HUES48 (cell line): ENCODE results near the gene YPEL2.
"Not testable (repeated sequence)": the region's sequence is repeated elsewhere in the genome, so short reads cannot be mapped to it uniquely, and the experiment has no call there.

Source experiments
- H3K27ac ChIP-seq: one replicate; pipeline ENCODE4 v1.7.0; 2013; ENCODE audit warnings: low read depth, low read length, inconsistent platforms
- H3K27me3 ChIP-seq: 2 replicates; pipeline ENCODE4 v1.6.1; 2013; ENCODE audit warnings: mild to moderate bottlenecking, low read length; ENCODE audit not compliant: control insufficient read depth, insufficient read depth
- H3K36me3 ChIP-seq: 2 replicates; pipeline ENCODE4 v1.6.1; 2013; ENCODE audit warnings: low read length; ENCODE audit not compliant: control insufficient read depth, insufficient read depth
- H3K4me1 ChIP-seq: 2 replicates; pipeline ENCODE4 v1.6.1; 2013; ENCODE audit warnings: mild to moderate bottlenecking, low read length; ENCODE audit not compliant: control insufficient read depth, insufficient read depth
- H3K4me3 ChIP-seq: 2 replicates; pipeline ENCODE4 v1.5.1; 2013; ENCODE audit warnings: mild to moderate bottlenecking, low read depth, low read length
- H3K9ac ChIP-seq: 2 replicates; pipeline ENCODE4 v1.6.1; 2013; ENCODE audit warnings: mild to moderate bottlenecking, low read depth, low read length, moderate library complexity
- H3K9me3 ChIP-seq: 2 replicates; pipeline ENCODE4 v1.6.1; 2013; ENCODE audit warnings: low read length; ENCODE audit not compliant: control insufficient read depth, insufficient read depth

YPEL2 gene

GRCh38 chr17:59383893-59384292, 52.4 kb downstream of the YPEL2 start:
- Histone ChIP-seq H3K9me3 (no peaks in the 10 kb centered on the region), H3K9ac (no peak overlapping the region), H3K27me3 (no peaks in the 10 kb centered on the region), H3K36me3 (no peaks in the 10 kb centered on the region), H3K27ac (no peak overlapping the region), H3K4me3 (no peak overlapping the region), H3K4me1 (peaks cover 13% of the 10 kb centered on the region)

DNA sequence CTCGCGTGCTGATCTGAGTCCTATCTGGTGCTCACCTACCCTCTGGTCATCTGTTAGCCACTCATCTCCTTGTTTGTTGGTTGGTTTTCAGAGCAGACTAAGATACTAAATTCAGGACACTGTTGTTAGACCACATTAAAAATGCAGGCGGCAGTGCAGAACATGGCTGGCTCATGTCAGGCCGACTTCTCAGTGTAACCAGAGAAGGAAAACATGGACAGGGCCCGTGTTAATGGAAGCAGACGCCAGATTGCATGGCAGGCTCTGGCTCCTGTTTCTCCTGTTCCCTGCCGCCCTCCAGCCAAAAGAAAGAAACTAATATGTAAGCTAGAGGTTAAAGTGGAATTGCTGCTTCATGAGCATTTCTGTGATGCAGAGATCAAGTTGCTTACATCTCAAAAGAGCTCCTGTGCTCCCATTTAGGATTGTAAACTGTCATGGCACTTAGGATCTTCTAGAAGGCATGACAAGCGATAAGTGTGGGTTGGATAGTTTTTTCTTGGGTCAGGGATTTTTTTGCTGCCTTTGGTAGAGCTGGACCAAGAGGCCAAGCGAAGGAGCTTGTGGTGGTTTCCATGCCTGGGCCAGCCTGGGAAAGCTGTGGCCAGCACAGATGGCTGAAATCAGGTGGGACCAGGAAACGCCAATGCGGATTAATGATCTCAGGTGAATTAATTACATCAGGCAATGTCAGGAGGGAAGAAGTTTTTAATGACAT, 56.1 kb downstream of the YPEL2 start:
- Histone ChIP-seq H3K27ac (no peak overlapping the region), H3K36me3 (no peaks in the 10 kb centered on the region), H3K9me3 (no peaks in the 10 kb centered on the region), H3K4me1 (peaks cover 13% of the 10 kb centered on the region), H3K27me3 (no peaks in the 10 kb centered on the region), H3K9ac (no peak overlapping the region), H3K4me3 (no peak overlapping the region)

DNA sequence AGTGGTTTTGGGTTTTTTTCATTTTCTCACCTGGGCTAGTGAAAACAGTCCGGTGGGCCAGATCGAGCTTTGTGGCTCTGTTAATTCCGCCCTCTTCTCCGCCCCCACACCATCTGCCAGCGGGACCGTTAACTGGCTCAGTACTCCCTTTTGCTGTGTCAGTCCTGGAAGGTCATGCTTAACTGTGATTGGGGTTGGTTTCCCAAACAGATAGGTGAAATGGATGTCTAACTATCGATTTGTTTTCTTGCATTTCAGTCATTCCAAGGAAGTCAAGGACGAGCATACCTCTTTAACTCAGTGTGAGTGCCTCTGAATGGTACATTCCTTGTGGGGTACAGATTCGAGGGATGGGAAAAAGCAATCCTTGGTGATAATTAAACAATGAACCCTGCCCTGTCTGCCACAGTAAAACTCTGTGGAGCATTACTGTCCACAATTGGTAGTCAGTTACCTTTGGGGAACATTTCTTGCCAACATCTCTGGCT, 56.7 kb downstream of the YPEL2 start:
- Histone ChIP-seq H3K27me3 (no peaks in the 10 kb centered on the region), H3K4me3 (no peak overlapping the region), H3K36me3 (no peaks in the 10 kb centered on the region), H3K9me3 (no peaks in the 10 kb centered on the region), H3K4me1 (peaks cover 13% of the 10 kb centered on the region), H3K27ac (no peak overlapping the region), H3K9ac (no peak overlapping the region)

DNA sequence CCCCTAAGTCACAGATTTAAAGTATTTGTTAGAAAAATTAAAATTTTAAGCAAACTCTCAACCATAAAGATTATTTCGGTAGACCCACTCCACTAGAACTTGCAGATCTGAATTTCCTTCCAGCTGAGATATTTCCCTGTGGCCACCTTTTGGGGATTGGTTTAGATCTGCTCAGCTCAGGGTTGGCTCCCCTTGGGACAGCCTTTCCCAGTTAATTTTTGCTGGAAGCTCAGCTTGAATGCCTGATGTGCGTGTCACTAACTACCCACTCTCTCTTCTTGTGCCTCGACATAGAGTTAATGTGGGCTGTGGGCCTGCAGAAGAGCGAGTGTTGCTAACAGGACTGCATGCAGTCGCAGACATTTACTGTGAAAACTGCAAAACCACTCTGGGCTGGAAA, 57.6 kb downstream of the YPEL2 start:
- Histone ChIP-seq H3K4me1 (peaks cover 13% of the 10 kb centered on the region), H3K27me3 (no peaks in the 10 kb centered on the region), H3K9ac (no peak overlapping the region), H3K4me3 (no peak overlapping the region), H3K36me3 (no peaks in the 10 kb centered on the region), H3K27ac (no peak overlapping the region), H3K9me3 (no peaks in the 10 kb centered on the region)

GRCh38 chr17:59391021-59391420, 59.6 kb downstream of the YPEL2 start:
- Histone ChIP-seq H3K4me3 (no peak overlapping the region), H3K36me3 (no peaks in the 10 kb centered on the region), H3K4me1 (peaks cover 10% of the 10 kb centered on the region), H3K9ac (no peak overlapping the region), H3K27me3 (no peaks in the 10 kb centered on the region), H3K9me3 (no peaks in the 10 kb centered on the region), H3K27ac (no peak overlapping the region)

- no peaks in the 10 kb centered on the region for H3K9me3 ChIP-seq
- 0 out of 2 replicates have a peak, but pooled peaks cover 3% of the 10 kb centered on the region for H3K4me1 ChIP-seq
- no peak overlapping the region for H3K4me3 ChIP-seq
- H3K36me3 ChIP-seq = no peaks in the 10 kb centered on the region
- H3K27ac ChIP-seq = peak overlapping the region; percentile 18
- no peaks in the 10 kb centered on the region for H3K27me3 ChIP-seq
- H3K9ac ChIP-seq = no peak overlapping the region
Measured at GRCh38 chr17:59392973-59393679, 61.7 kb downstream of the YPEL2 start.

GRCh38 chr17:59393742-59394410, 62.4 kb downstream of the YPEL2 start:
- H3K27me3 ChIP-seq, H3K36me3 ChIP-seq, H3K4me3 ChIP-seq, H3K9me3 ChIP-seq, H3K27ac ChIP-seq, H3K9ac ChIP-seq, H3K4me1 ChIP-seq: not testable (repeated sequence)

GRCh38 chr17:59396134-59396826, 64.8 kb downstream of the YPEL2 start:
- Histone ChIP-seq H3K27ac (no peak overlapping the region), H3K36me3 (no peaks in the 10 kb centered on the region), H3K27me3 (no peaks in the 10 kb centered on the region), H3K4me1 (no peaks in the 10 kb centered on the region), H3K9me3 (no peaks in the 10 kb centered on the region), H3K4me3 (no peak overlapping the region), H3K9ac (no peak overlapping the region)

GRCh38 chr17:59397316-59398073, 66.0 kb downstream of the YPEL2 start:
- Histone ChIP-seq H3K27me3 (no peaks in the 10 kb centered on the region), H3K36me3 (no peaks in the 10 kb centered on the region), H3K9ac (no peak overlapping the region), H3K4me1 (no peaks in the 10 kb centered on the region), H3K9me3 (no peaks in the 10 kb centered on the region), H3K4me3 (no peak overlapping the region), H3K27ac (no peak overlapping the region)

GRCh38 chr17:59399914-59400313, 68.5 kb downstream of the YPEL2 start:
- Histone ChIP-seq H3K27ac (no peak overlapping the region), H3K9ac (no peak overlapping the region), H3K36me3 (no peaks in the 10 kb centered on the region), H3K9me3 (no peaks in the 10 kb centered on the region), H3K4me1 (no peaks in the 10 kb centered on the region), H3K4me3 (no peak overlapping the region), H3K27me3 (no peaks in the 10 kb centered on the region)
